B cell (primary cell): ENCODE data around the gene ORC4. TPM values are rescaled to one million over a fixed set of nuclear protein-coding genes. Genes with fewer than 3 reads are reported as not detected.

ENCODE experiments used
- ATAC-seq: fragments of 200-7000 bp; cut with Tn5 transposase; one replicate; pipeline ENCODE4 v1.10.0; 2021; ENCODE audit warnings: low read depth, mild to moderate bottlenecking, moderate number of reproducible peaks, moderate library complexity
- CTCF ChIA-PET: fragments of 350-600 bp; sonication (Branson Sonifier 250); formaldehyde crosslinking; loops from one replicate; lab custom pipeline; 2021; ENCODE audit warnings: antibody characterized with exemption, inconsistent platforms; lab: Charles Lee
- POLR2A ChIA-PET: fragments of 350-600 bp; sonication (Branson Sonifier 250); formaldehyde crosslinking; loops from one replicate; lab custom pipeline; 2021; ENCODE audit warnings: antibody characterized with exemption; lab: Charles Lee
- DNase-seq: peaks from one replicate; pipeline ENCODE4 v3.0.0; 2013
- H2AFZ ChIP-seq: 2 replicates; pipeline ENCODE4 v1.6.1; 2012; ENCODE audit warnings: mild to moderate bottlenecking, low read depth, low read length; ENCODE audit not compliant: insufficient read depth, poor library complexity, severe bottlenecking
- H3K27ac ChIP-seq, 2 donors: 1 replicate in 1 of 2; 2 replicates in 1 of 2; pipeline ENCODE4 v1.5.1; 2012 to 2013; ENCODE audit warnings: low read length in 2 of 2, mild to moderate bottlenecking in 2 of 2, moderate library complexity in 1 of 2
- H3K27me3 ChIP-seq, 4 experiments: fragments of 200-600 bp in 1 of 4; sonication (generic) in 1 of 4; replicated peaks in 1 of 4; 1 replicate in 2 of 4; 2 replicates in 2 of 4; pipeline versions ENCODE4 v1.6.1 to v1.7.0; 2013 to 2016; ENCODE audit warnings: low read length in 3 of 4, mild to moderate bottlenecking in 2 of 4, mixed read lengths in 1 of 4, moderate library complexity in 1 of 4; ENCODE audit not compliant: insufficient read depth in 4 of 4, control insufficient read depth in 3 of 4; ENCODE audit errors: control extremely low read depth in 1 of 4
- H3K36me3 ChIP-seq, 2 experiments: replicated peaks in 1 of 2; 1 replicate in 1 of 2; 2 replicates in 1 of 2; pipeline versions ENCODE4 v1.6.1 to v1.7.1; 2013; ENCODE audit warnings: low read length in 1 of 2; ENCODE audit not compliant: insufficient read depth in 2 of 2, control insufficient read depth in 1 of 2; ENCODE audit errors: control extremely low read depth in 1 of 2, extremely low read depth in 1 of 2
- H3K4me1 ChIP-seq, 2 donors: fragments of 200-600 bp in 1 of 2; sonication (generic) in 1 of 2; 1 replicate in 1 of 2; 2 replicates in 1 of 2; pipeline versions ENCODE4 v1.5.1 to v1.6.1; 2013 to 2017; ENCODE audit warnings: low read length in 2 of 2; ENCODE audit not compliant: control insufficient read depth in 2 of 2, insufficient read depth in 2 of 2
- H3K4me2 ChIP-seq: replicated peaks from 2 replicates; pipeline ENCODE3; 2012; ENCODE audit warnings: mild to moderate bottlenecking, low read depth, low read length; ENCODE audit not compliant: poor library complexity, severe bottlenecking
- H3K4me3 ChIP-seq, 5 experiments: fragments of 200-600 bp in 1 of 5; sonication (generic) in 1 of 5; 1 replicate in 3 of 5; 2 replicates in 2 of 5; pipeline versions ENCODE4 v1.5.1 to v1.7.0; 2011 to 2016; ENCODE audit warnings: low read length in 4 of 5, mild to moderate bottlenecking in 4 of 5, low read depth in 2 of 5, control low read depth in 1 of 5, moderate library complexity in 1 of 5; ENCODE audit not compliant: insufficient read depth in 1 of 5; ENCODE audit errors: control extremely low read depth in 1 of 5, extremely low read depth in 1 of 5
- H3K79me2 ChIP-seq: fragments of 200-600 bp; sonication (generic); one replicate; pipeline ENCODE4 v1.6.0; 2016; ENCODE audit warnings: low read length; ENCODE audit not compliant: control insufficient read depth, insufficient read depth
- H3K9ac ChIP-seq: fragments of 200-600 bp; sonication (generic); 2 replicates; pipeline ENCODE4 v1.6.1; 2017; ENCODE audit warnings: mild to moderate bottlenecking, low read length, moderate library complexity
- H3K9me3 ChIP-seq, 3 donors: one replicate each; pipeline versions ENCODE4 v1.6.1 to v1.7.1; 2013; ENCODE audit warnings: low read length in 2 of 3; ENCODE audit not compliant: control insufficient read depth in 2 of 3, insufficient read depth in 1 of 3; ENCODE audit errors: control extremely low read depth in 1 of 3
- H4K20me1 ChIP-seq: 2 replicates; pipeline ENCODE4 v1.6.0; 2012; ENCODE audit warnings: mild to moderate bottlenecking, low read length; ENCODE audit not compliant: insufficient read depth, control insufficient read depth, poor library complexity, severe bottlenecking
- H3K27ac Mint-ChIP-seq: one replicate; pipeline ENCODE4 v1.8.0; 2021; ENCODE audit warnings: mixed read lengths
- H3K27me3 Mint-ChIP-seq: one replicate; pipeline ENCODE4 v1.8.0; 2021; ENCODE audit warnings: mixed read lengths
- H3K4me1 Mint-ChIP-seq: one replicate; pipeline ENCODE4 v1.8.0; 2021; ENCODE audit warnings: mixed read lengths
- H3K4me3 Mint-ChIP-seq: one replicate; pipeline ENCODE4 v1.8.0; 2021; ENCODE audit warnings: mixed read lengths
- H3K9me3 Mint-ChIP-seq: one replicate; pipeline ENCODE4 v1.8.0; 2022; ENCODE audit warnings: mixed read lengths; ENCODE audit not compliant: insufficient read depth
- EZH2 ChIP-seq: IDR thresholded peaks from 2 replicates; pipeline ENCODE4 v1.6.1; 2012; ENCODE audit warnings: borderline replicate concordance, low read depth, mild to moderate bottlenecking, moderate library complexity, low read length; ENCODE audit not compliant: insufficient read depth, poor library complexity, severe bottlenecking
- WGBS: methylation state at CpG from one replicate; pipeline ENCODE4 v1.1.5; 2013; ENCODE audit warnings: missing lambda C conversion rate; ENCODE audit not compliant: insufficient coverage; 5-methylcytosine and 5-hydroxymethylcytosine counted together
- intact Hi-C: fragments of 100-400 bp; cut with micrococcal nuclease; formaldehyde crosslinking; loops from one replicate; pipeline ENCODE4 v1.10.0; 2022
- polyA plus RNA-seq: library from polyadenylated mRNA; depleted of rRNA; stranded (reverse); fragments of >200 nt; gene quantifications from 2 replicates; pipeline ENCODE4 v1.2.3, GENCODE V29; 2012
- total RNA-seq, 2 donors: library from RNA; stranded (reverse); fragments of 120-200 nt in 1 of 2; gene quantifications; 1 replicate in 1 of 2; 2 replicates in 1 of 2; pipeline versions ENCODE4 v1.2.3 to v1.2.4, GENCODE V29; 2013 to 2022
- TF ChIP-seq, protein P1 (sequence below): fragments of 200-600 bp; IDR thresholded peaks from one replicate; pipeline ENCODE4 v1.8.0; 2022; ENCODE audit warnings: antibody characterized with exemption, mild to moderate bottlenecking

Gene ORC4
- total and polyA plus RNA-seq, 2 donors (not counting 1 experiment from before 2014, with no cell fraction given): 31.5 to 48.9 TPM

DNA sequence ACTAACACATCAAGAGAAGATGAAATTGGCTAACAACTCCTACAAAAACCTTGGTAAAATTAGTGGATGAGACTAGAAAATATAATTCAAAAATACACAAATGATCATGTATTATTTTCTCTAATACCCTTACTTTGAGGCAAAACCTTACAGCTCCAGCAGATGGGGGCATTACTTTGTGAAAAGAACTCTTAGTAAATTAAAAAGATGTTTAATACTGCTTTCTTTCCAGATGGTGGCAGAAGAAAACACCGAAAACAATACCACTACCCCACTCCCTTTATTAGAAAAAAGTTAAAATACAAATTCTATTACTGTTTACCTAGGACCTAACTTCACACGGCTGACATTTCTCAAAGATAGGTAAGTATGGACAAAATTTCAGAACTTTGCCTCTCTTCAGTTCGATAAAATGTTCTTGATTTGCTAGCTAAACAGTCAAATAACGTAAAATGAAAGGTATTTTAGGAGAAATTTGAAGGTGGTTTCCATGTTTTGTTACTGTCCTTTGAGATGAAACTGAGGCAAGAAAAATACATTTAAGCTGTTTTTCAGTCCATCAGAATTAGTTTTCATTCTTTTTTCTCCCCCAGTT lies 30.6 kb downstream of the ORC4 start:
- peak; percentile 68 for ATAC-seq
- no peaks in the 10 kb centered on the region for H3K9me3 ChIP-seq
- Mint-ChIP-seq H3K4me1 (peaks cover 27% of the 10 kb centered on the region), H3K4me3 (no peak overlapping the region), H3K27me3 (no peaks in the 10 kb centered on the region), H3K27ac (no peak overlapping the region), H3K9me3 (no peaks in the 10 kb centered on the region)
- no peak overlapping the region for H3K9ac ChIP-seq
- peaks cover 82% of the 10 kb centered on the region for H3K79me2 ChIP-seq
- TF ChIP-seq, protein P1, sequence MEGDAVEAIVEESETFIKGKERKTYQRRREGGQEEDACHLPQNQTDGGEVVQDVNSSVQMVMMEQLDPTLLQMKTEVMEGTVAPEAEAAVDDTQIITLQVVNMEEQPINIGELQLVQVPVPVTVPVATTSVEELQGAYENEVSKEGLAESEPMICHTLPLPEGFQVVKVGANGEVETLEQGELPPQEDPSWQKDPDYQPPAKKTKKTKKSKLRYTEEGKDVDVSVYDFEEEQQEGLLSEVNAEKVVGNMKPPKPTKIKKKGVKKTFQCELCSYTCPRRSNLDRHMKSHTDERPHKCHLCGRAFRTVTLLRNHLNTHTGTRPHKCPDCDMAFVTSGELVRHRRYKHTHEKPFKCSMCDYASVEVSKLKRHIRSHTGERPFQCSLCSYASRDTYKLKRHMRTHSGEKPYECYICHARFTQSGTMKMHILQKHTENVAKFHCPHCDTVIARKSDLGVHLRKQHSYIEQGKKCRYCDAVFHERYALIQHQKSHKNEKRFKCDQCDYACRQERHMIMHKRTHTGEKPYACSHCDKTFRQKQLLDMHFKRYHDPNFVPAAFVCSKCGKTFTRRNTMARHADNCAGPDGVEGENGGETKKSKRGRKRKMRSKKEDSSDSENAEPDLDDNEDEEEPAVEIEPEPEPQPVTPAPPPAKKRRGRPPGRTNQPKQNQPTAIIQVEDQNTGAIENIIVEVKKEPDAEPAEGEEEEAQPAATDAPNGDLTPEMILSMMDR: peak; percentile 96
- no peak for TF ChIP-seq EZH2
- H3K36me3 ChIP-seq: no peaks in the 10 kb centered on the region
- peaks cover 34% of the 10 kb centered on the region for H4K20me1 ChIP-seq
- H3K27me3 ChIP-seq: no peaks in the 10 kb centered on the region
- no peaks in the 10 kb centered on the region for H3K4me1 ChIP-seq
- ChIA-PET CTCF (interaction anchor here (0.8 to 6.8 kb wide), 19 partner anchors 10 to 1572 kb away, joined by 3 to 143 read pairs (median 5); partner anchors contain the start of genes MBD5 and ORC4), POLR2A (no interaction called here)
- H3K27ac ChIP-seq: no peak overlapping the region
- peak overlapping the region; percentile 14 for H2AFZ ChIP-seq
- DNase-seq: peak; percentile 67
- intact Hi-C loops: loop anchor here (1.0 to 10.0 kb wide), 5 partner anchors 53 to 1572 kb away; no protein-coding TSS in a partner anchor
- H3K4me2 ChIP-seq: no peak overlapping the region
- no CpG with 5 or more reads among the region's 4 CpGs for whole genome bisulfite sequencing
- H3K4me3 ChIP-seq: no peak overlapping the region

DNA sequence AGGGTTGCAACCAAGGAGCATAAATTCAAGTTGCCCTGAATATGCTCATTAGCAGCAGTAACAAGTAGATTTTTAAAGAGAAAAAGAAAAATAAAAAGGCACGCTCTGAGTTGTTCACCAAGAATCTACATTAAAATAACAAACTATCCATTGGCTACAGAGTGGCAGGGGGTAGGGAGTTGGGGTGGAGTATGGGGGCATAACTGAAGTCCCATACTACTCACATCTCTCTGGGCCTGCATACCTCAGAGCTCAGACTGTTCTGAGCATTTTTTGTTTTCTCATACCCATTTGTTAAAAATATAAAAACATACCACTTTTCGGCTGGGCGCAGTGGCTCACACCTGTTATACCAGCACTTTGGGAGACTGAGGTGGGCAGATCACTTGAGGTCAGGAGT lies 31.4 kb downstream of the ORC4 start:
- no CpG with 5 or more reads among the region's 3 CpGs for WGBS
- no peak overlapping the region for H3K4me2 ChIP-seq
- H3K4me3 ChIP-seq: no peak overlapping the region
- H3K9me3 ChIP-seq: no peaks in the 10 kb centered on the region
- no peak for DNase-seq
- H2AFZ ChIP-seq: no peak overlapping the region
- Mint-ChIP-seq H3K9me3 (no peaks in the 10 kb centered on the region), H3K4me3 (no peak overlapping the region), H3K4me1 (peaks cover 33% of the 10 kb centered on the region), H3K27me3 (no peaks in the 10 kb centered on the region), H3K27ac (no peak overlapping the region)
- POLR2A ChIA-PET: no interaction called here
- peaks cover 83% of the 10 kb centered on the region for H3K79me2 ChIP-seq
- peaks cover 39% of the 10 kb centered on the region for H4K20me1 ChIP-seq
- no peaks in the 10 kb centered on the region for H3K4me1 ChIP-seq
- no peak for TF ChIP-seq EZH2
- TF ChIP-seq, protein P1: no peak
- no peak overlapping the region for H3K9ac ChIP-seq
- no peak for ATAC-seq
- no peaks in the 10 kb centered on the region for H3K36me3 ChIP-seq
- CTCF ChIA-PET: interaction anchor here (0.8 to 6.8 kb wide), 17 partner anchors 10 to 1572 kb away, joined by 3 to 143 read pairs (median 5); partner anchors contain the start of genes MBD5 and ORC4
- intact Hi-C loops: loop anchor here (1.0 to 5.0 kb wide), 3 partner anchors 52 to 1573 kb away; no protein-coding TSS in a partner anchor
- H3K27ac ChIP-seq: no peak overlapping the region
- H3K27me3 ChIP-seq: no peaks in the 10 kb centered on the region
